GM12801 (cell line): ENCODE data around the gene YJU2.

Experiments
- TF ChIP-seq, protein P1 (sequence below): IDR thresholded peaks from one replicate; pipeline ENCODE4 v1.5.1; 2011; ENCODE audit warnings: control low read depth; ENCODE audit not compliant: insufficient read length; ENCODE audit errors: extremely low read depth

YJU2 gene

GRCh38 chr19:4232614-4233281 lies 14.1 kb upstream of the YJU2 start:
- TF ChIP-seq, protein P1, sequence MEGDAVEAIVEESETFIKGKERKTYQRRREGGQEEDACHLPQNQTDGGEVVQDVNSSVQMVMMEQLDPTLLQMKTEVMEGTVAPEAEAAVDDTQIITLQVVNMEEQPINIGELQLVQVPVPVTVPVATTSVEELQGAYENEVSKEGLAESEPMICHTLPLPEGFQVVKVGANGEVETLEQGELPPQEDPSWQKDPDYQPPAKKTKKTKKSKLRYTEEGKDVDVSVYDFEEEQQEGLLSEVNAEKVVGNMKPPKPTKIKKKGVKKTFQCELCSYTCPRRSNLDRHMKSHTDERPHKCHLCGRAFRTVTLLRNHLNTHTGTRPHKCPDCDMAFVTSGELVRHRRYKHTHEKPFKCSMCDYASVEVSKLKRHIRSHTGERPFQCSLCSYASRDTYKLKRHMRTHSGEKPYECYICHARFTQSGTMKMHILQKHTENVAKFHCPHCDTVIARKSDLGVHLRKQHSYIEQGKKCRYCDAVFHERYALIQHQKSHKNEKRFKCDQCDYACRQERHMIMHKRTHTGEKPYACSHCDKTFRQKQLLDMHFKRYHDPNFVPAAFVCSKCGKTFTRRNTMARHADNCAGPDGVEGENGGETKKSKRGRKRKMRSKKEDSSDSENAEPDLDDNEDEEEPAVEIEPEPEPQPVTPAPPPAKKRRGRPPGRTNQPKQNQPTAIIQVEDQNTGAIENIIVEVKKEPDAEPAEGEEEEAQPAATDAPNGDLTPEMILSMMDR: no peak

DNA sequence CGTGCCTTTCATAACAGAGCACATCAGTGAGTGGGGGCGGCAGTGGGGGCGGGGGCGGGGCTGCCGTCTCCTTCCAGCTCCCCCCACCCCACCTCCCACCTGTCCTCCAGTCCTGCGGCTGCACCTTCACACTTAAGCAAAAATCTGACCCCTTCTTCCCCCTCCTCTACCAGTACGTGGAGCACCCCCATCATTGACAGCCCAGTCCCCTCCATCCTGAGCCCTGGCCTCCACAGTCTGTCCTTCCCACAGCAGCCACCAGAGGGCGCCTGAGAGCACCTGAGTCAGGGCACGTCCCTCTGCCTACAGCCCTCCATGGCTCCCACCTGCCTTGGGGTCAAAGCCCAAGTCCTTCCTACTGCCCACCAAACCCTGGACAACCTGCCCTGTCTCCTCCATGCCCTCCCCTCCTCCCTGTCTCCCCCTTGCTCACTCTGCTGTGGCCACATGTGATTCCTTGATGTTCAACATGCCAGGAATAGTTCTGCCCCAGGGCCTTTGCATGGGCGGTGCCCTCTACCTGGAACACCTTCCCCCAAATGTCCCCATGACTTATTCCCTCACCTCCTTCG lies 13.5 kb upstream of the YJU2 start:
- TF ChIP-seq, protein P1: no peak

GRCh38 chr19:4234142-4234861 lies 12.6 kb upstream of the YJU2 start:
- TF ChIP-seq, protein P1: no peak

GRCh38 chr19:4234862-4235201 lies 12.0 kb upstream of the YJU2 start:
- TF ChIP-seq, protein P1: no peak

GRCh38 chr19:4238831-4239230 lies 8.0 kb upstream of the YJU2 start:
- TF ChIP-seq, protein P1: no peak

DNA sequence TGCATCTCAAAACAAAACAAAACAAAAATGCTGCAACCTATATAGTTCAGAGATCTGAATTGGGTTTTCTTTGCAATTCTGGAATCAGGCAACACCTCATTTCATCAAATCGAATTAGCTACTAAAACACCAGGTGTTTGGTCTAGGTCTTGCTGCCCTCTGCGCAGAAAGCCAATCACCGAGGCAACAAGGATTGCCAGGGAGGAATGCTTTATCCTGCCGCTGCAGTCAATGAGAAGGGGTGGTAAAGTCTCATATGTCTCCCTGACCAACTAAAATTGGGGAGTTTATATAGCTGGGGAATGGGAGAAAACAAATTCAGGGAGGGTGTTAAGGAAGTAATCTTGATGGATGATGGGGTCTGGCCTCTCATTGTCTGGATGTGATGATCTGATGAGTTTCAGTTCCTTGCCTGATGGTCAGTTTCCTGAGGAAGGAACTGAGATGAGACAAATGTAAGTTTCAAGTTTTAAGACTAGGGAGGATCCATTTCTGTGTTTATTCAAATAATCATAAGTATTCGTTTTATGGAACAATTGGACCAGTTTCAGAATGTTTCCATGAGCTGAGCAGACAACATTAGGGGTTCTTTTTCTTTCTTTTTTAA lies 5.0 kb upstream of the YJU2 start:
- TF ChIP-seq, protein P1: no peak

- TF ChIP-seq, protein P1: no peak
These were observed 9.7 kb downstream of the YJU2 start for GRCh38 chr19:4256563-4256962.
